IMR-90 (cell line): Measurements from ENCODE around the gene CEACAM3.

Experiments used
- POLR2A ChIP-seq: IDR thresholded peaks from 2 replicates; pipeline ENCODE4 v1.6.1; 2012; ENCODE audit warnings: mild to moderate bottlenecking, low read depth, low read length
- RAD21 ChIP-seq: IDR thresholded peaks from 2 replicates; pipeline ENCODE4 v1.6.1; 2012; ENCODE audit warnings: low read length, improper control_type of control experiment
- SMC3 ChIP-seq: fragments of 150-350 bp; IDR thresholded peaks from 2 replicates; pipeline ENCODE4 v1.6.1; 2016; ENCODE audit warnings: low read depth, mild to moderate bottlenecking, antibody characterized with exemption, low read length, moderate library complexity
- TF ChIP-seq, protein P1 (sequence below): conservative IDR thresholded peaks from 2 replicates; pipeline ENCODE4 v1.5.1; 2012; ENCODE audit warnings: mild to moderate bottlenecking, low read depth, low read length, improper control_type of control experiment
- TF ChIP-seq, protein P2 (sequence below): fragments of 150-350 bp; IDR thresholded peaks from 2 replicates; pipeline ENCODE4 v1.6.1; 2017; ENCODE audit warnings: mild to moderate bottlenecking, antibody characterized with exemption, low read length, low read depth

DNA sequence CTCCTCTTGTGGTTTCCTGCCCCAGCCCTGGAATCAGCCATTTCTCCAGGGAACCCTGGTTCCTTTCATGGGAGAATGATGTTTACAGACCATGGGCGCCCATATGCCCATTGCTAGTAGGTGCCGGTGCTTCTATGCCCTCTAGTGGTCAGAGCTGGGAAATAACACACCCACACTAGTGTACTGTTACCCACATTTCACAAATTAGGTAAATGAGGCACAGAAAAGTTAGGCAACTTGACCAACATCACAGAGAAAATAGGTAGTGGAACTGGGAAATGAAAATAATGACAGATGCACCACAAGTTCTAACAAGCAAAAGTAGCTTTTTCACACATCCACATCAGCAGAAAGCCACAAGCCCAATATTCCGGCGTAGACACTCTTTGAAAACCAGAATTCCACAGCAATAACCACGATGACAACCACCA, 1.3 kb upstream of the CEACAM3 start:
- TF ChIP-seq RAD21 (no peak), SMC3 (no peak), POLR2A (no peak)
- TF ChIP-seq, protein P1, sequence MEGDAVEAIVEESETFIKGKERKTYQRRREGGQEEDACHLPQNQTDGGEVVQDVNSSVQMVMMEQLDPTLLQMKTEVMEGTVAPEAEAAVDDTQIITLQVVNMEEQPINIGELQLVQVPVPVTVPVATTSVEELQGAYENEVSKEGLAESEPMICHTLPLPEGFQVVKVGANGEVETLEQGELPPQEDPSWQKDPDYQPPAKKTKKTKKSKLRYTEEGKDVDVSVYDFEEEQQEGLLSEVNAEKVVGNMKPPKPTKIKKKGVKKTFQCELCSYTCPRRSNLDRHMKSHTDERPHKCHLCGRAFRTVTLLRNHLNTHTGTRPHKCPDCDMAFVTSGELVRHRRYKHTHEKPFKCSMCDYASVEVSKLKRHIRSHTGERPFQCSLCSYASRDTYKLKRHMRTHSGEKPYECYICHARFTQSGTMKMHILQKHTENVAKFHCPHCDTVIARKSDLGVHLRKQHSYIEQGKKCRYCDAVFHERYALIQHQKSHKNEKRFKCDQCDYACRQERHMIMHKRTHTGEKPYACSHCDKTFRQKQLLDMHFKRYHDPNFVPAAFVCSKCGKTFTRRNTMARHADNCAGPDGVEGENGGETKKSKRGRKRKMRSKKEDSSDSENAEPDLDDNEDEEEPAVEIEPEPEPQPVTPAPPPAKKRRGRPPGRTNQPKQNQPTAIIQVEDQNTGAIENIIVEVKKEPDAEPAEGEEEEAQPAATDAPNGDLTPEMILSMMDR, result peak; percentile 56
- TF ChIP-seq, protein P2, sequence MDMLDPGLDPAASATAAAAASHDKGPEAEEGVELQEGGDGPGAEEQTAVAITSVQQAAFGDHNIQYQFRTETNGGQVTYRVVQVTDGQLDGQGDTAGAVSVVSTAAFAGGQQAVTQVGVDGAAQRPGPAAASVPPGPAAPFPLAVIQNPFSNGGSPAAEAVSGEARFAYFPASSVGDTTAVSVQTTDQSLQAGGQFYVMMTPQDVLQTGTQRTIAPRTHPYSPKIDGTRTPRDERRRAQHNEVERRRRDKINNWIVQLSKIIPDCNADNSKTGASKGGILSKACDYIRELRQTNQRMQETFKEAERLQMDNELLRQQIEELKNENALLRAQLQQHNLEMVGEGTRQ, result no peak
